ENCODE data around the gene IL1R2. TPM values are rescaled to one million over a fixed set of nuclear protein-coding genes. Genes with fewer than 3 reads are reported as not detected.

The IL1R2 gene
- total and polyA plus RNA-seq, 2 experiments from 2014 or later, result not detected

DNA sequence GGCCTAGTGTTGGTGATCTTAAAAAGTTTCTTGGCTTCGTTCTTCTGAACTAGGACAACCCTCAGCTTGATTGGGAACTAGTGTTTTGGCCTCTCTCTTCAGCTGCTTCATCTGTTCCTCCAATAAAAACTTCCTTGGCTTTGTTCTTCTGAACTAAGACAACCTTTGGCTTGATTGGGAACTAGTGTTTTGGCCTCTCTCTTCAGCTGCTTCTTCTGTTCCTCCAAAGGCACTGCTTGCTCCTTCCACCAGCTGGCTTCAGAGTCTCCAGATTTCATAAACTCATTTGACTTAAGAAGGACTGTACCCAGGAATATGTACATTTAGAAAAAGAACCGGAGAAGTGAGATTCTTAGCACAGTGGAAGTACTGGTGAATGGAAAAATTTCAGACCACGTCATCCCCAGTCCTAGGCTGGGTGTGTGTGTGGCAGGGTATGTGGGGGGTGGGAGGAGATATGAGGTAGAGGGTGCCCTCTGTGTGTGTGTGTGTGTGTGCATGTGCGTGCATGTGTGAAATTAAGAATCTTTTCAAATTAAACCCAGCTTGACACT, 20.4 kb downstream of the IL1R2 start:
- Histone ChIP-seq H3K36me3 (ENCODE audit: insufficient read depth) (no peaks in the 10 kb centered on the region; the same call in 1 of the 2 replicates), H3K4me3 (no peak overlapping the region), H3K4me1 (ENCODE audit: insufficient read depth) (no peaks in the 10 kb centered on the region), H3K27me3 (ENCODE audit: insufficient read depth) (no peaks in the 10 kb centered on the region), H4K20me1 (replicated peaks; ENCODE audit: insufficient read depth) (no peaks in the 10 kb centered on the region), H3K27ac (ENCODE audit: low read depth) (no peak overlapping the region), H2AFZ (no peak overlapping the region), H3K9me2 (ENCODE audit: insufficient read depth) (no peaks in the 10 kb centered on the region), H3K4me2 (no peak overlapping the region), H3F3A (replicated peaks; ENCODE audit: low read depth) (no peaks in the 10 kb centered on the region), H3K79me2 (replicated peaks; ENCODE audit: insufficient read depth) (no peaks in the 10 kb centered on the region)
- Mint-ChIP-seq H3K27ac (no peak overlapping the region), H3K9me3 (no peaks in the 10 kb centered on the region), H3K4me1 (no peaks in the 10 kb centered on the region), H3K27me3 (ENCODE audit: insufficient read depth, low read depth, poor library complexity) (peaks cover 2% of the 10 kb centered on the region), H3K4me3 (no peak overlapping the region), H3K36me3 (ENCODE audit: low read depth) (no peaks in the 10 kb centered on the region)
- ATAC-seq (no peak), DNase-seq (ENCODE audit: low spot score) (no peak)
- TF ChIP-seq EZH2 (IDR thresholded peaks at IDR 0.05; ENCODE audit: low read depth, unreplicated experiment) (no peak), NANOG (IDR thresholded peaks at IDR 0.05; ENCODE audit: borderline replicate concordance) (no peak), EZH2phosphoT487 (IDR thresholded peaks at IDR 0.05; ENCODE audit: unreplicated experiment) (no peak)

DNA sequence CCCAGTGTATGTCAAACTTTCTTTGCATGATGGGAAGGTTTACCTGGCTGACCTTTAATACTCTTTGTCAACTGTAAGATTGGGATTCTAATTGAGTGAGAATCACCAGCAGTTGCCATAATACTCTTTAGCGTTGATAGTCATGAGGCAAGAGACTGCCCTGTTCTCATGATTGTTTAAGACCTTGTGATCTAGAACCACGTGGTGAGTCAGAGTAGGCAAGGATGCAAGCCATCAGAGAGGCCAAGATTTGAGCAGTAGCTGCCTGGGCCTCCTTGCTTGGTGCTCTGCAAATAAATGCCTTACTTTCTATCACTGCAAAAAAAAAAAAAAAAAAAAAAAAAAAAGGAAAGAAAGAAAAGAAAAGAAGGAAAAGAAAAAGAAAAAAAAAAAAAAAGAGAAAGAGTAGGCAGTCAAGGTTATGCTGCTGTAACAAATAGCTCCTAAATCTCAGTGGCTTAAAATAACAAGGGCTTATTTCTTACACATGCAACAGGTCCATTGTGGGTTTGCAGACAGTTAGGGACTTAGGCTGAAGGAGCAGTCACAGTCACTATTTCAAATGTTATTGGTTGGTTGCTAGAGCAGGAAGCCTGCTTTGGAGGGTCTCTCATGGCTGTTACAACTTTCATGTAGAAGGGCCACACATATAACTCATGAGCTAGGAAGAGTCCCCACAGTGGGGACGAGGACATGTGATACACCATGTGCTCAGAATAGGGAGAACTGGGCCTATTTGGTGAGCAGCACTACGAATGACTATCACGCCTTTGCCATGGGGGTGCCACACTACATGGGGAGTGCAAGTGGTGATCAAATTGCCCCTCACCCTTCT, 21.7 kb downstream of the IL1R2 start:
- peaks cover 2% of the 10 kb centered on the region for H3K27me3 Mint-ChIP-seq (ENCODE audit: insufficient read depth, low read depth, poor library complexity)
- H3K27ac Mint-ChIP-seq, result no peak overlapping the region
- H3K4me3 Mint-ChIP-seq, result no peak overlapping the region
- TF ChIP-seq ZNF331 (CRISPR knock-in tag; IDR thresholded peaks at IDR 0.05; ENCODE audit: low read depth) (no peak), POLR2AphosphoS5 (IDR thresholded peaks at IDR 0.05; ENCODE audit: low read depth) (no peak), STAT1 (IDR thresholded peaks at IDR 0.05; ENCODE audit: unreplicated experiment) (no peak), JUNB (IDR thresholded peaks at IDR 0.05; ENCODE audit: unreplicated experiment) (no peak), ZNF114 (CRISPR knock-in tag; IDR thresholded peaks at IDR 0.05) (no peak), EZH2phosphoT487 (IDR thresholded peaks at IDR 0.05; ENCODE audit: unreplicated experiment) (no peak), NANOG (IDR thresholded peaks at IDR 0.05; ENCODE audit: borderline replicate concordance) (no peak)
- TF ChIP-seq, protein P1, sequence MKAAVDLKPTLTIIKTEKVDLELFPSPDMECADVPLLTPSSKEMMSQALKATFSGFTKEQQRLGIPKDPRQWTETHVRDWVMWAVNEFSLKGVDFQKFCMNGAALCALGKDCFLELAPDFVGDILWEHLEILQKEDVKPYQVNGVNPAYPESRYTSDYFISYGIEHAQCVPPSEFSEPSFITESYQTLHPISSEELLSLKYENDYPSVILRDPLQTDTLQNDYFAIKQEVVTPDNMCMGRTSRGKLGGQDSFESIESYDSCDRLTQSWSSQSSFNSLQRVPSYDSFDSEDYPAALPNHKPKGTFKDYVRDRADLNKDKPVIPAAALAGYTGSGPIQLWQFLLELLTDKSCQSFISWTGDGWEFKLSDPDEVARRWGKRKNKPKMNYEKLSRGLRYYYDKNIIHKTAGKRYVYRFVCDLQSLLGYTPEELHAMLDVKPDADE (IDR thresholded peaks at IDR 0.05), result no peak
- TF ChIP-seq, protein P2, sequence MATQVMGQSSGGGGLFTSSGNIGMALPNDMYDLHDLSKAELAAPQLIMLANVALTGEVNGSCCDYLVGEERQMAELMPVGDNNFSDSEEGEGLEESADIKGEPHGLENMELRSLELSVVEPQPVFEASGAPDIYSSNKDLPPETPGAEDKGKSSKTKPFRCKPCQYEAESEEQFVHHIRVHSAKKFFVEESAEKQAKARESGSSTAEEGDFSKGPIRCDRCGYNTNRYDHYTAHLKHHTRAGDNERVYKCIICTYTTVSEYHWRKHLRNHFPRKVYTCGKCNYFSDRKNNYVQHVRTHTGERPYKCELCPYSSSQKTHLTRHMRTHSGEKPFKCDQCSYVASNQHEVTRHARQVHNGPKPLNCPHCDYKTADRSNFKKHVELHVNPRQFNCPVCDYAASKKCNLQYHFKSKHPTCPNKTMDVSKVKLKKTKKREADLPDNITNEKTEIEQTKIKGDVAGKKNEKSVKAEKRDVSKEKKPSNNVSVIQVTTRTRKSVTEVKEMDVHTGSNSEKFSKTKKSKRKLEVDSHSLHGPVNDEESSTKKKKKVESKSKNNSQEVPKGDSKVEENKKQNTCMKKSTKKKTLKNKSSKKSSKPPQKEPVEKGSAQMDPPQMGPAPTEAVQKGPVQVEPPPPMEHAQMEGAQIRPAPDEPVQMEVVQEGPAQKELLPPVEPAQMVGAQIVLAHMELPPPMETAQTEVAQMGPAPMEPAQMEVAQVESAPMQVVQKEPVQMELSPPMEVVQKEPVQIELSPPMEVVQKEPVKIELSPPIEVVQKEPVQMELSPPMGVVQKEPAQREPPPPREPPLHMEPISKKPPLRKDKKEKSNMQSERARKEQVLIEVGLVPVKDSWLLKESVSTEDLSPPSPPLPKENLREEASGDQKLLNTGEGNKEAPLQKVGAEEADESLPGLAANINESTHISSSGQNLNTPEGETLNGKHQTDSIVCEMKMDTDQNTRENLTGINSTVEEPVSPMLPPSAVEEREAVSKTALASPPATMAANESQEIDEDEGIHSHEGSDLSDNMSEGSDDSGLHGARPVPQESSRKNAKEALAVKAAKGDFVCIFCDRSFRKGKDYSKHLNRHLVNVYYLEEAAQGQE (IDR thresholded peaks at IDR 0.05; ENCODE audit: unreplicated experiment), result no peak
- no peak overlapping the region for H3K4me3 ChIP-seq
- no peaks in the 10 kb centered on the region for H3K27me3 ChIP-seq (ENCODE audit: insufficient read depth)
- no peaks in the 10 kb centered on the region for H3K36me3 Mint-ChIP-seq (ENCODE audit: low read depth)
- no peaks in the 10 kb centered on the region for H3F3A ChIP-seq (replicated peaks; ENCODE audit: low read depth)
- H3K9me3 Mint-ChIP-seq, result no peaks in the 10 kb centered on the region
- H4K20me1 ChIP-seq (replicated peaks; ENCODE audit: insufficient read depth), result no peaks in the 10 kb centered on the region
- DNase-seq (ENCODE audit: low spot score) (no peak), ATAC-seq (no peak)
- no peaks in the 10 kb centered on the region for H3K79me2 ChIP-seq (replicated peaks; ENCODE audit: insufficient read depth)
- no peak overlapping the region for H3K27ac ChIP-seq (ENCODE audit: low read depth)
- H3K9me2 ChIP-seq (ENCODE audit: insufficient read depth), result no peaks in the 10 kb centered on the region
- H3K4me2 ChIP-seq, result no peak overlapping the region
- no peaks in the 10 kb centered on the region for H3K4me1 Mint-ChIP-seq
- no peaks in the 10 kb centered on the region; the same call in 1 of the 2 replicates for H3K36me3 ChIP-seq (ENCODE audit: insufficient read depth)
- H2AFZ ChIP-seq, result no peak overlapping the region
- no peaks in the 10 kb centered on the region for H3K4me1 ChIP-seq (ENCODE audit: insufficient read depth)

All from GM23338 (cell line).